BJ (cell line): ENCODE measurements around the gene EDRF1. TPM values are rescaled to one million over a fixed set of nuclear protein-coding genes. Genes with fewer than 3 reads are reported as not detected.

Experiments used
- CTCF ChIA-PET: fragments of 350-600 bp; formaldehyde crosslinking; extraction: SDS; loops from one replicate; lab custom pipeline; 2021; ENCODE audit warnings: antibody characterized with exemption, inconsistent platforms; lab: Yijun Ruan, JAX
- POLR2A ChIA-PET: fragments of 300-600 bp; sonication (Branson Sonifier 250); formaldehyde crosslinking; extraction: SDS; loops from one replicate; lab custom pipeline; 2021; ENCODE audit warnings: antibody characterized with exemption; lab: Charles Lee
- DNase-seq: peaks from one replicate; pipeline ENCODE4 v3.0.0-alpha.2; 2011; ENCODE audit warnings: low read depth
- H3K27me3 ChIP-seq: 2 replicates; pipeline ENCODE4 v1.6.0; 2011; ENCODE audit warnings: low read length; ENCODE audit not compliant: control insufficient read depth, insufficient read depth
- H3K36me3 ChIP-seq: 2 replicates; pipeline ENCODE4 v1.5.1; 2011; ENCODE audit warnings: low read length; ENCODE audit not compliant: control insufficient read depth, insufficient read depth
- H3K4me3 ChIP-seq: 2 replicates; pipeline ENCODE4 v1.5.1; 2011; ENCODE audit warnings: low read depth, mild to moderate bottlenecking, control low read depth, low read length
- polyA plus RNA-seq: library from polyadenylated mRNA; depleted of rRNA; stranded (reverse); fragments of >200 nt; gene quantifications from 2 replicates; pipeline ENCODE4 v1.2.3, GENCODE V29; 2011
- TF ChIP-seq, protein P1 (sequence below): IDR thresholded peaks from 2 replicates; pipeline ENCODE4 v1.5.1; 2011; ENCODE audit warnings: low read depth, mild to moderate bottlenecking, control low read depth, inconsistent platforms, low read length, moderate library complexity; ENCODE audit not compliant: insufficient read depth

The EDRF1 gene
- polyA plus RNA-seq, 1 experiment = 15.7 TPM

DNA sequence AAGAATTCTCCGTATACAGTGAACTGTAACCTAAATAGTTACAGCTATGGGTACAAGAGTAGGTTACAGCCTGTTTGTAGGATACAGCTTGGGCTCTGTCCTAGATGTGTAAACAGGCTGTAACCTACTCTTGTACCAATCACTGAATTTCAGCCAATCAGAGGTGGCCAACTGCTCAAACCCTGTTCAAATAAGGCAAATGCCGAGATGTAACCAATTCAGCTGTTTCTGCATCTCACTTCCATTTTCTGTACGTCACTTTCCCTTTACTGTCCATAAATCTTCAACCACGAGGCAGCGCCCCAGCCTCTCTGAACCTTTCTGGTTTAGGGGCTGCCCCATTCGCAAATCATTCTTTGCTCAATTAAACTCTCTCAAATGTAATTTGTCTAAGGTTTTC is 64.4 kb downstream of the EDRF1 start:
- no peak for DNase-seq
- TF ChIP-seq, protein P1, sequence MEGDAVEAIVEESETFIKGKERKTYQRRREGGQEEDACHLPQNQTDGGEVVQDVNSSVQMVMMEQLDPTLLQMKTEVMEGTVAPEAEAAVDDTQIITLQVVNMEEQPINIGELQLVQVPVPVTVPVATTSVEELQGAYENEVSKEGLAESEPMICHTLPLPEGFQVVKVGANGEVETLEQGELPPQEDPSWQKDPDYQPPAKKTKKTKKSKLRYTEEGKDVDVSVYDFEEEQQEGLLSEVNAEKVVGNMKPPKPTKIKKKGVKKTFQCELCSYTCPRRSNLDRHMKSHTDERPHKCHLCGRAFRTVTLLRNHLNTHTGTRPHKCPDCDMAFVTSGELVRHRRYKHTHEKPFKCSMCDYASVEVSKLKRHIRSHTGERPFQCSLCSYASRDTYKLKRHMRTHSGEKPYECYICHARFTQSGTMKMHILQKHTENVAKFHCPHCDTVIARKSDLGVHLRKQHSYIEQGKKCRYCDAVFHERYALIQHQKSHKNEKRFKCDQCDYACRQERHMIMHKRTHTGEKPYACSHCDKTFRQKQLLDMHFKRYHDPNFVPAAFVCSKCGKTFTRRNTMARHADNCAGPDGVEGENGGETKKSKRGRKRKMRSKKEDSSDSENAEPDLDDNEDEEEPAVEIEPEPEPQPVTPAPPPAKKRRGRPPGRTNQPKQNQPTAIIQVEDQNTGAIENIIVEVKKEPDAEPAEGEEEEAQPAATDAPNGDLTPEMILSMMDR = no peak
- ChIA-PET POLR2A (no interaction called here), CTCF (interaction anchor here (0.9 to 1.4 kb wide), 2 partner anchors 18 to 20 kb away, joined by 3 read pairs; no protein-coding TSS in a partner anchor)
- Histone ChIP-seq H3K4me3 (no peak overlapping the region), H3K27me3 (no peaks in the 10 kb centered on the region), H3K36me3 (no peaks in the 10 kb centered on the region; the same call in 1 of the 2 replicates)

DNA sequence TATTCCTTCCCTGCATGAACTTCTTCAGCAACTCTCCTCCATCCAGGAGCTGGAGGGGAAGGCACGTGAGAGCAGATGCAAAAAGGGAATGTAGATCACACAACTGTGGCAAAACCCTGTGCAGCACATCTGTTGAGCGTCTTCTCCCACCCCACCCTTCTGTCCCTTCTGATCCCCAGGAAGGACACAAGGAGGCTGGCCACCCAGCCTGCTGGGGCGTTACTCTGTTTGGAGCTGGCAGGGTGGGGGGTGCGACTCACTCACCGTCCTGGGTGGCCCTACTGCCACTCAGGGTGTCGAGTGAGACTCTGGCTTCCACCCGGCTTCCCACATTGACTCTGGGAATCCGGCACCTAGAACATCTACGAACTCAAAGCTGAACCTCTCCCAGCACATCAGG is 66.3 kb downstream of the EDRF1 start:
- ChIA-PET CTCF (no interaction called here), POLR2A (no interaction called here)
- TF ChIP-seq, protein P1 = no peak
- Histone ChIP-seq H3K27me3 (no peaks in the 10 kb centered on the region), H3K4me3 (no peak overlapping the region), H3K36me3 (peaks cover 7% of the 10 kb centered on the region)
- no peak for DNase-seq

DNA sequence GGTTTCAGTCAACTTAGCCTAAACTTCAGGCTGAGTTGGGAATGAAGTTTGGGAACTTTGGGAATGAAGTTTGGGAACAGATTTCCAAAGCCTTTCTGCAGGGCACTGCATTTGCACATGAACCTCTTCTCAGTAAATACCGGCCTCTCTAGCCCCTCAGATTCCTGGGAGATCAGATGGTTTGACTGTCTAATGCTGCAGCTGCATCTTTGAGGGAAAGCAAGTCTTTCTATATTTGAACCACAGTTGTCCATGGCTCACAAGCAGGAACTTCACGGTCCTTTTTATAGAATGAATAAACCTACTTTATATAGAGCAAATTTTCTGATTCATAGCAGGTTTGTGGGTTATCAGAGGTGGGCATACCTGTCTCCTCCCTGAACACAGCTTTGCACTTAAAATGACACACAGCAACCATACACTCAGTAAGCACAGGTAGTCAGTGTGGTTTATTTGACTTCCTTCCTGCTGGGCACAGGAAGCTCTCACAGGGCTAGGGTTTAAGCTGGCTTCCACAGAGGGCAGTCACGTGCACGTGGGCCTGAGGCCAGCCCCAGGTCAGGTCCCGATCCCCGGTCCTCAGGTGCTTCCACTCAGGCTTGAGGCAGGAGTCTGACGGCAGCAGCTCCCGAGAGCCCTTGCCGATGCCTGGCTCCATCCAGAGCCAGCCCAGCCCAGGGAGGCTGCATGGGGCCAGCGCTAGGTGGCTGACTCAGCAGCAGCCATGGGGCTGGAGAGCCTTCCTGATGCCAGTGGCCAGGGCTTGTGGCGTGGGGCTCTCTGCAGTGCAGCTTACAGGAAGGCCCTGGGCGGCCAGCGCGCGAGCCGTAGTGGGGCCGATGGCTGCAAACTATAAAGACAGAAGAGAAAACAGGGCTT is 68.9 kb downstream of the EDRF1 start:
- ChIA-PET POLR2A (no interaction called here), CTCF (no interaction called here)
- Histone ChIP-seq H3K36me3 (peaks cover 12% of the 10 kb centered on the region), H3K27me3 (no peaks in the 10 kb centered on the region), H3K4me3 (no peak overlapping the region)
- no peak for DNase-seq
- TF ChIP-seq, protein P1 = no peak

DNA sequence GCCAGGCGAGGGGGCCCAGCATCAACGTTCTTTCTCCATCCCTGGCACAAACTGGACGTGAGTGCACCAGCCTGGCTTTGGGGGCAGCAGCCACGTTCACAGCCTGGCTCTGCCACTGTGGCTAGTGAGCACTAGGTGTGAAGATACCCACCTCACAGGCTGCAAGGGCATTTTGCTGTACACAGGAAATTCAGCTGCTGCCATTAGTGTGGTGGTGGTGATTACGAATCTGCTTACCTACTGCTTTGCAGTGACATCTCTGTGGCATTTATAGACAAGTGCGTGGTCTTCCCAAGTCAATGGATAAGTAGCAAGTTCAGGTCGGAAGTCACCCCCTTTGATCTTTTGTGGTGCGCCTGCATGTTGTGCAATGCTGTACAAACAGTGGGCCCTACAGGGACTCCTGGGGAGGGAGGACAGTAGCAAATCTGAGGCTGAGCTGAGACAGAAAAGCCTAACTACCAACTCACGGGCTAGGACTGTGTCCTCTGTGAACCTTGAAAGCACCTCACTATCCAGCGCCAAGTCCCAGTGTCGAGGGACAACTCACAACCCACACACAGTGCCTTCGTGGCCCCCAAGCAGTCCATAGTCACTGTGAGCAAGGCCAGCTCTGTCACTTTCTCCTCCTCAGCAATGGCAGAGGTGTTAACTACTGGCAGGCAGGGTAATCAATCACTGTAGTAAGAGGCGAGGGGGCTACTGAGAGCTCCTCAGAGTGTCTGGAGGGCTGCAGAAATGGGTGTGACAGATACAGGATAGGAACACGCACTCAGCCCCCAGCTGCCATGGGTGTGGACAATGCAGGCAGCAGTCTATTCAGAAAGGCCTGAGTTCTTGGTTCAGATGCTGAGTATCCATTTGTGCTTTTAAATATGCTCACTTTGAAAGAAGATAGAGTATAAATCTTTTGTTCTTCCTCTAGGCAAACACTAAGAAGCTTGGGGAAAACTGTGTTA is 73.1 kb downstream of the EDRF1 start:
- Histone ChIP-seq H3K27me3 (no peaks in the 10 kb centered on the region), H3K4me3 (no peak overlapping the region), H3K36me3 (peaks cover 17% of the 10 kb centered on the region)
- CTCF ChIA-PET = no interaction called here
- TF ChIP-seq, protein P1 = no peak
- POLR2A ChIA-PET = no interaction called here
- no peak for DNase-seq

DNA sequence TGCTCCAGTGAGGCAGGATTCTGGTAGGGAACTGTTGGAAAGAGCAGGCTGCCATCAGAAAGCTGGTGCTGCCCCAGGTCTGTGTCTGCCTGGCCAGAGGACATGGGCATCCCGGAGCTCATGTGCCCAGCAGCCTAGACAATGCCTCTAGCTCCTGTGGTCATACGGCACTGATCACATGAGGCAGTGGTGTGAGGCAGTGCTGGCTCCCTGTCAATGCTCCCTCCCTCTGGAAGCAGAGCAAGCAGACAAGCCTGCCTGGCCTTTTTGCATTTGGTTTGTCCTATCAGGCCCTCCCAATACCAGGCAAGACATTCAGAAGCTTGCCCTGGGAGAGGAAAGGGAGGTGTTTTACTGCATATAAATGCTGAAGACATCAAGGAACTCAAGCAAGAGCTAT is 75.6 kb downstream of the EDRF1 start:
- DNase-seq = no peak
- TF ChIP-seq, protein P1 = no peak
- no peak overlapping the region for H3K4me3 ChIP-seq
- H3K27me3 ChIP-seq = no peaks in the 10 kb centered on the region
- POLR2A ChIA-PET = no interaction called here
- CTCF ChIA-PET = no interaction called here
- peaks cover 15% of the 10 kb centered on the region for H3K36me3 ChIP-seq
